DLD1 (cell line): ENCODE results near the gene KLF7.
"Not testable (repeated sequence)": the region's sequence is repeated elsewhere in the genome, so short reads cannot be mapped to it uniquely, and the experiment has no call there.

Source experiments
- in situ Hi-C: cut with HindIII; loops from 2 replicates; pipeline ENCODE4 v1.10.0; 2017; ENCODE audit warnings: low sequenced_read_pairs

KLF7 gene

DNA sequence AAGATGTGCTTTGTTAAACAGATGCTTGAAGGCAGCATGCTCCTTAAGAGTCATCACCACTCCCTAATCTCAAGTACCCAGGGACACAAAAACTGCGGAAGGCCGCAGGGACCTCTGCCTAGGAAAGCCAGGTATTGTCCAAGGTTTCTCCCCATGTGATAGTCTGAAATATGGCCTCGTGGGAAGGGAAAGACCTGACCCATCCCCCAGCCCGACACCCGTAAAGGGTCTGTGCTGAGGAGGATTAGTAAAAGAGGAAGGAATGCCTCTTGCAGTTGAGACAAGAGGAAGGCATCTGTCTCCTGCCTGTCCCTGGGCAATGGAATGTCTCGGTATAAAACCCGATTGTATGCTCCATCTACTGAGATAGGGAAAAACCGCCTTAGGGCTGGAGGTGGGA lies 128.7 kb downstream of the KLF7 start:
- in situ Hi-C loops: not testable (repeated sequence)

DNA sequence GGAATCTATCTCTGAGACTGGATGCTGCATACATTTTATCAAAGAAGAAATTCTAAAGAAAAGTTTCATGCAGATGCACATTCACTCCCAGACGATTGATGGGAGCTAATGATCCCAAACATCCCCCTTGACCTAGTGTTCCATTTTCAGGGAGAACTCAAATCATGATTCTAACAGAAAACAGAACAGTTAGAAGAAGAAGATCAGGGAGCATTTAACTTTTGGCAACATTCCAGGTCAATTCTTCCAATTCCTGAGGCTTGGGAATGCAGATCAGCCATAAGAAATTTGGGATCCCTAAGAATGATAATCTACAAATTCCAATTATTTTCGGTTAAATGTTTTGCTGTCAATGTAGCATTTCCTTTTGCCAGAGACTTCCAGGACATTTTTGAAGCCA lies 129.9 kb downstream of the KLF7 start:
- in situ Hi-C loops: no loop called here

DNA sequence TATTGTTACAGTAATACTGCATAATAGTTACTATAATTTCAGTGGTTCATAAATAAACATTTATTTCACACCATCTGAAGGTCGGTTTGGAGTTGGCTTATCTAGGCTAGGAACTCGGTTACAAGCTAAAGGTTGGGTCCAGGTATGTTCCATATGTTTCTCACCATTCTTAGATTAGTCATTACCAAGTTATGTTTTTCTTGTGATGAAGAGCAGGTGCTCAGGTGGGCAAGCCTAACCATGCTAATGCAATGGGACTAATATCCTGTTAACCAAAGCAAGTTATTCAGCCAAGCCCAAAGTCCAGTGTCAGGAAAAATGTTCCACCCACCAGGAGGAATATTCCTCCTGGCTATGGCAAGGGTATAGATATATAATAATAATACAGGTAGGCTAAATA lies 133.3 kb downstream of the KLF7 start:
- in situ Hi-C loops: no loop called here
